Measurements from ENCODE around the gene ALDH8A1.

ALDH8A1 gene

GRCh38 chr6:134951494-134952263, 1.8 kb upstream of the ALDH8A1 start:
- DNase-seq (ENCODE audit: low read depth in 1 of 2, low spot score in 1 of 2) = no peak

- no peak for DNase-seq (ENCODE audit: low read depth in 1 of 2, low spot score in 1 of 2)
Observed at GRCh38 chr6:134950482-134950881, 581 bp upstream of the ALDH8A1 start.

GRCh38 chr6:134948691-134949090, 1.2 kb downstream of the ALDH8A1 start:
- DNase-seq (ENCODE audit: low read depth in 1 of 2, low spot score in 1 of 2) = no peak

GRCh38 chr6:134948142-134948541, 1.8 kb downstream of the ALDH8A1 start:
- DNase-seq (ENCODE audit: low read depth in 1 of 2, low spot score in 1 of 2) = no peak

GRCh38 chr6:134945045-134945444, 4.9 kb downstream of the ALDH8A1 start:
- DNase-seq (ENCODE audit: low read depth in 1 of 2, low spot score in 1 of 2) = no peak

DNA sequence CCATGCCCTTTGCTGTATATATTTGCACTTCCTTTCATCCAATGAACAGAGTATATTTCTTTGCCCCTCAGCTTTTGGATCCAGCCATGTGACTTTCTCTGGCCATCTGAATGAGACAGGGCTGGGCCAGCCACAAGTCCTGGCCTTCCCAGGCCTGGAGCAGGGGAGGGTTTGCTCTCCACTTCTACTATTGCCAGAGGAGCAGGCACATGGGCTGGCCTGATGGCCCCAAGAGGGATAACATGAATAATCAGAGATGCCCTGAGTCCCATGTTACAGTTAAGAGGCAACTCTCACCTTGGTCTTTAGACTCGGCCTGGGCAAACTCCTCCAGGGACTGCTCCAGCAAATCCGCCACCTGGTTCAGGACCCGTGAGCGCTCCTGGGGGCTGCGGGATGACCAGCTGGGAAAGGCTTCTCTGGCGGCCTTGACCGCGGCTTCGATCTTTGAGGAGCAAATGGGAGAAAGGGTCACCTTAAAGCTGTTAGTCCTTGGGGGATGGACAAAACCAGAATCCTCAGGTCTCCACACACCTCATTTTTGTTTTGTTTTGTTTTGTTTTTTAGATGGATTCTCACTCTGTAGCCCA, 6.3 kb downstream of the ALDH8A1 start:
- DNase-seq (ENCODE audit: low read depth in 1 of 2, low spot score in 1 of 2) = no peak

GRCh38 chr6:134938896-134939295, 11.0 kb downstream of the ALDH8A1 start:
- peak; percentile 32 to 73 for DNase-seq (ENCODE audit: low read depth in 1 of 2, low spot score in 1 of 2)

- DNase-seq (ENCODE audit: low read depth in 1 of 2, low spot score in 1 of 2) = no peak
Observed at GRCh38 chr6:134937426-134937825, 12.5 kb downstream of the ALDH8A1 start.

DNA sequence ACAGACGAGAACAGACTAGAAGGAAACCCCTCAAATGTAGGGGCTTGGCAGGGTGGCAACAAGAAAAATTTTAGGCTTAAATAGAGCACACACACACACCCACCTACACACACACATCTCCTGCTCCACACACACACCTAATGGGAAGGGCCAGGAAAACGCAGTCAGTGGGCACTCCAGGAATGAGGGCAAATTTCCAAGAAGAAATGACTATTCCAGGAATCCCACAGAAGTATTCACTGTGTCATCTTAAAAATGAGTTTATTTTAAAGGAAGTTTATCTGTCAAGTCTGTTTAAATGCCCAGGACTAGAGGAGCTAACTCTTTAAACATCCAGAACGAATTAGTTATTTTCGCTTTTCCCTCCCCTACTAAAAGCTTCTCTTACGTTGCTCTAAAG, 13.0 kb downstream of the ALDH8A1 start:
- no peak for DNase-seq (ENCODE audit: low read depth in 1 of 2, low spot score in 1 of 2)

GRCh38 chr6:134936476-134936875, 13.4 kb downstream of the ALDH8A1 start:
- DNase-seq (ENCODE audit: low read depth in 1 of 2, low spot score in 1 of 2) = no peak

GRCh38 chr6:134934793-134935485, 15.0 kb downstream of the ALDH8A1 start:
- no peak for DNase-seq (ENCODE audit: low read depth in 1 of 2, low spot score in 1 of 2)

GRCh38 chr6:134932535-134933470, 17.1 kb downstream of the ALDH8A1 start:
- no peak for DNase-seq (ENCODE audit: low read depth in 1 of 2, low spot score in 1 of 2)

- no peak for DNase-seq (ENCODE audit: low read depth in 1 of 2, low spot score in 1 of 2)
Observed at GRCh38 chr6:134932098-134932497, 17.8 kb downstream of the ALDH8A1 start.

DNA sequence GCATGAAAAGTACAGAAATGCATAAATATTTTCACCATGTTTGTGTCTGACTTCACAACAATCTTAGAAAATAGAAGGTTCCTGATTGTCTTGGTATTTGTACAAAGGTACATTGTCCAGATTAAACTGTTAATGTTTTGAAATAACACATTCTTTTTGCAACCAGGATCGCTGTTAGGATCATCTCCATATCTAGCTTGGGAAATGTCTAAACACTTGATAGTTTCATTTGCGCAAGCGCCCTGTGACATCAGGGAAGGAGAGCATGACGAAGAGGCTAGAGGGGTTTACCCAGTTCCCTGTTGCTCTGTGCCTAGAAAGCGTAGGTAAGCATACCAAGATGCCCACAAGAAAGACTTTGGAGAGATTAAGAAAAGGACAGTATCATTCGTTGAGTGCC, 19.4 kb downstream of the ALDH8A1 start:
- no peak for DNase-seq (ENCODE audit: low read depth in 1 of 2, low spot score in 1 of 2)

DNA sequence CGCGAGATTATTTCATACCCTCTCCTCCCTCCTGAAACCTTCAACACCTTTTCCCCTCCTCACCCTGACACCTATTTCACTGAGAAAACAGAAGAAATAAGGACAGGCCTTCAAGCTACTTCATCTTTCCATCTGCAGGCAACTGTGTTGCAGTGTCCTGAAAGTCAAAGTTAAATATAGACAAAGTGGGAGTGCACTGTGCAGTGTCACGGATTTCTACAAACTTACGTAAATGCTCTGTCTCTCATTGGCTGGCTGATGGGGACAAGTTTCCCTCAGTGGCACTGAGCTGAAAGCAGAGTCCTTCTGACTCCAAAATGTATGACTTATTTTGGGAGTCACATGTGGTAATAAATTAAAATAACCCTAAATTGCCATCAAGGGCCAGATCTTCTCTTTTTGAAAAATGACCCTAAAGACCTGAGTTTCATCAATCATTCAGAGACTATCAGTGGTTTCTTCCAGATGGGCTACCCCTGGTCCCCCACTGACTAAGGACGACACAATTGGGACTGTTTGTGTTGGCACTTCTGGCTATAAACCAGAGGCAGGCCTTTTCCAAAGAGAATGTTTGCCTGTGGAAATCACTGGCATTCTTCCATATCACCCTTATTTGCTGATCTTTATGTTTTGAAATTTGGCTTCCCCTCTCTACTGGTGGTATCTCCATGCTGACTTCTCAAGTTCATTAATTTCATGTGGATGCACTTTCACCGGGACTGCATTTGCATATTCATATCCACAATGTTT, 21.6 kb downstream of the ALDH8A1 start:
- DNase-seq (ENCODE audit: low read depth in 1 of 2, low spot score in 1 of 2) = no peak

- no peak for DNase-seq (ENCODE audit: low read depth in 1 of 2, low spot score in 1 of 2)
Observed at GRCh38 chr6:134925800-134926199, 24.1 kb downstream of the ALDH8A1 start.

DNA sequence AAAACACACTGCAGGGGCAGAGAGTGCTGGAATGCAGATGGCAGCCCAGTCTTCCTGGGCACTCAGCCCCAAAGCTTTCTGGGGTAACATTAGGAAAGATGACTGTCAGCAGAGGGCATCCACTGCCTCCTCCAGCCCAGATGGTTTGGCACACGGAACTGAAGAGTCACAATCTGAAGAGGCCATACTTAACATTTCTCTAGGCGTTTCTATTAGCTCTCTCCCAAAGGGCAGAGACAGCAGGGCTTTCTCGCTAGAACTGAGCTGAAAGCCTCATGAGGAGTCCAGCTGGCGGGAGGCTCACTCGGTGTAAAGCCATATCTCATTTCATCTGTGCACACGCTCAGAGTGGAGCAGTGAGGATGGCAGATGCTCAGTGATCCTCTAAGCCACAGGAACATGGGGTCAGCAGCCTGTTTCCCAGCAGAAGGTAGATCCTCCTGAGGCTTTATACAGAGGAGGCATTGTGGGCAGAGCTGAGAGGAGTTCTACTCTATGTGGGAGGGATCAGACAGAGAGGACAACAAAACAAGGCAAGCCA, 28.1 kb downstream of the ALDH8A1 start:
- no peak for DNase-seq (ENCODE audit: low read depth in 1 of 2, low spot score in 1 of 2)

DNA sequence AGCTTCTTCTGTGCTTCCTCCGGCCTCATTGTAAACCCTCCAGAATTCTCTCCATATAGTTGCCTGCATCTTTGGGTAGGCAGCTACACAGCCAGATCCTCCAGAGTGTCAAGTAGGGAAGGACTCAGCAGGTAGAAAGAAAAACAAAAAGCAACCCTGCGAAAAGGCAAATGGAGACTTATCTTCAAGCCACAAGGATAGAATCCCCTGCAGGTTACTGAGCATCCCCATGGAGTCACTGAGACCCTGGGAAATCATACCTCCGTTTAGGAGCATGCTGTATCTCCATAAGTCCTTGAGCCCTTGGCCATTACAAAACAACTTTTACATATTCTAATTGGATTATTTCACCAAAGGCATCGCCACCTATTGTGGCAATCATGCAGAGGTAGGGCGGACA, 28.6 kb downstream of the ALDH8A1 start:
- no peak for DNase-seq (ENCODE audit: low read depth in 1 of 2, low spot score in 1 of 2)

DNA sequence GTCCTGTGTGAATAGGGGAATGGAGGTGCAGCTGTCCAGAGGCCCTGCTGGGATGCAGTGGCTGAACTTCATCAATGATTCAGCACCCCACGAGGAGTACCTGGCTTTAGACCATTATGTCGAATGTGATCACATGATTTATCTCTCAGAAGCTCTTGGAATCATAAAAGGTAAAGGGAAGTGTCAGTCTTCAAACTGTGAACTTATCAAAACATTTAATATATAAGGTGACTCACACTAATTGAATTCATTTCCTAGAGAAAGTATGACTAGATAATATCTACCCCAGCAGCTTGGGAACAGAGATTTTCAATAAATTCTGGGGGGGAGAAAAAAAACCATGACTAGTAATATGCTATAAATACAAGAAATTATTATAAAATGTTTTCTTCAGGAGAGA, 29.5 kb downstream of the ALDH8A1 start:
- no peak for DNase-seq (ENCODE audit: low read depth in 1 of 2, low spot score in 1 of 2)

- DNase-seq (ENCODE audit: low read depth in 1 of 2, low spot score in 1 of 2) = no peak
Observed at GRCh38 chr6:134918418-134918961, 31.4 kb downstream of the ALDH8A1 start.

Data from activated CD4-positive, alpha-beta T cell treated with anti-CD3 and anti-CD28 coated beads, Interleukin-2, amount 50 U/mL, for 24 hours (primary cell).